Esophagus muscularis mucosa (tissue), 4 donors: ENCODE results near the gene TRIP11. TPM values are rescaled to one million over a fixed set of nuclear protein-coding genes. Genes with fewer than 3 reads are reported as not detected.
A peak's percentile ranks its signal among the peaks of the same experiment; 100 is the strongest.

Experiments
- DNase-seq: peaks from one replicate; pipeline ENCODE4 v3.0.0-alpha.2; 2017; ENCODE audit errors: extremely low spot score
- H3K27ac ChIP-seq, 4 donors: fragments of 200-600 bp; sonication (generic); replicated peaks in 1 of 4; 1 replicate in 3 of 4; 2 replicates in 1 of 4; pipeline ENCODE4 v1.5.1; 2016 to 2019; ENCODE audit warnings: mild to moderate bottlenecking in 1 of 4
- H3K27me3 ChIP-seq, 4 donors: fragments of 200-600 bp; sonication (generic); one replicate each; pipeline versions ENCODE4 v1.5.1 to v1.6.0; 2016 to 2019
- H3K36me3 ChIP-seq, 4 donors: fragments of 200-600 bp; sonication (generic); one replicate each; pipeline ENCODE4 v1.5.1; 2016 to 2019
- H3K4me1 ChIP-seq, 4 donors: fragments of 200-600 bp; sonication (generic); one replicate each; pipeline ENCODE4 v1.5.1; 2016 to 2019
- H3K4me3 ChIP-seq, 4 donors: fragments of 200-600 bp; sonication (generic); 1 replicate in 2 of 4; 2 replicates in 2 of 4; pipeline ENCODE4 v1.5.1; 2016 to 2019; ENCODE audit warnings: mild to moderate bottlenecking in 4 of 4, moderate library complexity in 1 of 4
- H3K9me3 ChIP-seq, 4 donors: fragments of 200-600 bp; sonication (generic); 1 replicate in 3 of 4; 2 replicates in 1 of 4; pipeline ENCODE4 v1.5.1; 2016 to 2019
- CTCF ChIP-seq, 3 experiments: fragments of 200-600 bp in 2 of 3; fragments of 450-650 bp in 1 of 3; sonication (generic) in 2 of 3; IDR thresholded peaks; one replicate each; pipeline ENCODE4 v1.5.1; 2017 to 2019; ENCODE audit warnings: antibody characterized with exemption in 3 of 3, mild to moderate bottlenecking in 2 of 3, moderate library complexity in 1 of 3
- EP300 ChIP-seq: sonication (generic); formaldehyde crosslinking; IDR thresholded peaks from one replicate; pipeline ENCODE4 v1.6.1; 2017; ENCODE audit warnings: antibody characterized with exemption
- POLR2A ChIP-seq: fragments of 450-650 bp; IDR thresholded peaks from one replicate; pipeline ENCODE4 v1.6.1; 2017; ENCODE audit warnings: antibody characterized with exemption, moderate library complexity, mild to moderate bottlenecking, low read depth
- POLR2AphosphoS5 ChIP-seq, 2 donors: sonication (generic); formaldehyde crosslinking; IDR thresholded peaks; one replicate each; pipeline ENCODE4 v1.6.1; 2017; ENCODE audit warnings: antibody characterized with exemption in 2 of 2
- WGBS: methylation state at CpG from one replicate; pipeline ENCODE4 v1.1.5; 2018; 5-methylcytosine and 5-hydroxymethylcytosine counted together
- intact Hi-C: fragments of 100-400 bp; cut with DNase I; formaldehyde crosslinking; loops from one replicate; pipeline ENCODE4 v1.15.1; 2023
- total RNA-seq, 4 donors: library from RNA; depleted of rRNA; stranded (reverse); fragments of >200 nt; gene quantifications; one replicate each; pipeline versions ENCODE4 v1.1.0 to v1.2.1, GENCODE V29; 2016

The TRIP11 gene
- total RNA-seq, 4 donors from 2014 or later, result 24.0 to 36.2 (median 29.6) TPM

GRCh38 chr14:92039063-92039718 is 668 bp downstream of the TRIP11 start:
- Histone ChIP-seq H3K36me3 (peaks cover 0 to 19% (median 6%) of the 10 kb centered on the region in 4 donors), H3K4me1 (peaks cover 21 to 57% (median 50%) of the 10 kb centered on the region in 4 donors), H3K27ac (peak overlapping the region; percentile 94 to 98 (median 96)), H3K9me3 (no peaks in the 10 kb centered on the region), H3K27me3 (no peaks in the 10 kb centered on the region), H3K4me3 (peak overlapping the region; percentile 77 to 92 (median 88))
- DNase-seq, result peak; percentile 60
- intact Hi-C loops, result no loop called here
- WGBS, result under 1% methylated on average over 22 of the region's 22 CpGs
- no peak for TF ChIP-seq CTCF (IDR thresholded peaks at IDR 0.05)
- TF ChIP-seq POLR2A, result no peak

- H3K27ac ChIP-seq, result no peak overlapping the region
- peaks cover 0 to 9% (median 2%) of the 10 kb centered on the region in 4 donors for H3K36me3 ChIP-seq
- 50% methylated on average over 3 of the region's 3 CpGs for WGBS
- no peaks in the 10 kb centered on the region for H3K9me3 ChIP-seq
- intact Hi-C loops, result no loop called here
- H3K4me1 ChIP-seq, result peaks cover 21 to 57% (median 50%) of the 10 kb centered on the region in 4 donors
- H3K27me3 ChIP-seq, result no peaks in the 10 kb centered on the region
- TF ChIP-seq EP300 (no peak), POLR2AphosphoS5 (IDR thresholded peaks at IDR 0.05) (no peak), CTCF (IDR thresholded peaks at IDR 0.05) (no peak), POLR2A (no peak)
- peak overlapping the region; percentile 77 to 92 (median 88) for H3K4me3 ChIP-seq
- peak; percentile 17 for DNase-seq
Observed at GRCh38 chr14:92037989-92038388, 1.9 kb downstream of the TRIP11 start.

GRCh38 chr14:92035890-92036289 is 4.0 kb downstream of the TRIP11 start:
- DNase-seq, result no peak
- Histone ChIP-seq H3K4me1 (peaks cover 16 to 51% (median 45%) of the 10 kb centered on the region in 4 donors), H3K4me3 (no peak overlapping the region), H3K27ac (no peak overlapping the region), H3K36me3 (peaks cover 12 to 30% (median 21%) of the 10 kb centered on the region in 4 donors), H3K27me3 (no peaks in the 10 kb centered on the region), H3K9me3 (no peaks in the 10 kb centered on the region)
- 75% methylated on average over 1 of the region's 1 CpG for WGBS
- intact Hi-C loops, result no loop called here
- TF ChIP-seq POLR2A, result no peak
- TF ChIP-seq EP300, result no peak
- no peak for TF ChIP-seq CTCF (IDR thresholded peaks at IDR 0.05)
- TF ChIP-seq POLR2AphosphoS5 (IDR thresholded peaks at IDR 0.05), result no peak

GRCh38 chr14:92033906-92034687 is 5.8 kb downstream of the TRIP11 start:
- Histone ChIP-seq H3K4me1 (peaks cover 13 to 45% (median 37%) of the 10 kb centered on the region in 4 donors), H3K27me3 (no peaks in the 10 kb centered on the region), H3K36me3 (peaks cover 12 to 46% (median 33%) of the 10 kb centered on the region in 4 donors), H3K27ac (no peak overlapping the region), H3K4me3 (no peak overlapping the region), H3K9me3 (no peaks in the 10 kb centered on the region)
- DNase-seq, result no peak
- no peak for TF ChIP-seq POLR2AphosphoS5 (IDR thresholded peaks at IDR 0.05)
- TF ChIP-seq EP300, result no peak
- WGBS, result 95% methylated on average over 5 of the region's 11 CpGs
- intact Hi-C loops, result no loop called here

- 95% methylated on average over 1 of the region's 1 CpG for WGBS
- H3K9me3 ChIP-seq, result no peaks in the 10 kb centered on the region
- intact Hi-C loops, result no loop called here
- DNase-seq, result no peak
- H3K4me1 ChIP-seq, result peaks cover 9 to 39% (median 31%) of the 10 kb centered on the region in 4 donors
- no peaks in the 10 kb centered on the region for H3K27me3 ChIP-seq
- TF ChIP-seq CTCF (IDR thresholded peaks at IDR 0.05) (no peak), POLR2AphosphoS5 (IDR thresholded peaks at IDR 0.05) (no peak), POLR2A (no peak), EP300 (no peak)
- H3K4me3 ChIP-seq, result no peak overlapping the region
- H3K36me3 ChIP-seq, result peaks cover 12 to 50% (median 33%) of the 10 kb centered on the region in 4 donors
- no peak overlapping the region for H3K27ac ChIP-seq
Observed at GRCh38 chr14:92033433-92033832, 6.4 kb downstream of the TRIP11 start.
